GM12878 (cell line): ENCODE results near the gene DSC3. TPM values are rescaled to one million over a fixed set of nuclear protein-coding genes. Genes with fewer than 3 reads are reported as not detected.

Experiments
- ATAC-seq: fragments of 200-7000 bp; cut with Tn5 transposase; 3 replicates; pipeline ENCODE4 v1.9.1; 2020; ENCODE audit warnings: mild to moderate bottlenecking, moderate library complexity
- BruUV-seq: library from RNA; stranded (reverse); fragments of 400-500 nt; replicated peaks from 2 replicates; lab custom pipeline; 2021; lab: Mats Ljungman, UMichigan
- CTCF ChIA-PET: fragments of 300-600 bp; sonication (Branson Sonifier 250); formaldehyde crosslinking; extraction: SDS; loops from one replicate; lab custom pipeline; 2021; ENCODE audit warnings: inconsistent platforms; lab: Yijun Ruan, JAX
- POLR2A ChIA-PET: fragments of 350-600 bp; formaldehyde crosslinking; extraction: SDS; loops from one replicate; lab custom pipeline; 2021; ENCODE audit warnings: inconsistent platforms; lab: Charles Lee
- RAD21 ChIA-PET: fragments of 300-600 bp; sonication (Branson Sonifier 250); formaldehyde crosslinking; loops from one replicate; lab custom pipeline; 2023; ENCODE audit warnings: antibody characterized with exemption; ENCODE audit not compliant: unreplicated experiment; lab: Charles Lee
- SMC1A ChIA-PET: fragments of 300-600 bp; sonication (Branson Sonifier 250); formaldehyde crosslinking; loops from one replicate; lab custom pipeline; 2023; ENCODE audit not compliant: unreplicated experiment, uncharacterized antibody; lab: Charles Lee
- DNase-seq: peaks from one replicate; pipeline ENCODE4 v3.0.0-alpha.2; 2011; ENCODE audit warnings: low read depth, low spot score
- FAIRE-seq: peaks from 3 replicates; lab custom pipeline; 2011; peaks lifted over from hg19 to GRCh38; lab: Jason Lieb, UNC
- H2AFZ ChIP-seq: 2 replicates; pipeline ENCODE4 v1.6.0; 2011; ENCODE audit warnings: low read depth, low read length, control low read depth; ENCODE audit not compliant: control insufficient read depth
- H3K27ac ChIP-seq: 2 replicates; pipeline ENCODE4 v1.5.1; 2011; ENCODE audit warnings: control low read depth; ENCODE audit not compliant: control insufficient read depth, insufficient read depth
- H3K27me3 ChIP-seq, 2 experiments: replicated peaks in 1 of 2; 2 replicates each; pipeline versions ENCODE4 v1.6.0 to v1.6.1; 2011; ENCODE audit warnings: low read length in 1 of 2; ENCODE audit not compliant: control insufficient read depth in 2 of 2, insufficient read depth in 2 of 2
- H3K36me3 ChIP-seq, 2 experiments: 2 replicates each; pipeline ENCODE4 v1.5.1; 2011; ENCODE audit warnings: low read length in 1 of 2; ENCODE audit not compliant: control insufficient read depth in 2 of 2, insufficient read depth in 2 of 2
- H3K4me1 ChIP-seq: 2 replicates; pipeline ENCODE4 v1.6.1; 2011; ENCODE audit warnings: mild to moderate bottlenecking, low read length, moderate library complexity, mixed read lengths; ENCODE audit not compliant: control insufficient read depth, insufficient read depth
- H3K4me2 ChIP-seq: 2 replicates; pipeline ENCODE4 v1.6.0; 2011; ENCODE audit warnings: control low read depth; ENCODE audit not compliant: control insufficient read depth, insufficient read depth
- H3K4me3 ChIP-seq: fragments of 200-600 bp; sonication (generic); 2 replicates; pipeline ENCODE4 v1.5.1; 2016
- H3K79me2 ChIP-seq: 2 replicates; pipeline ENCODE4 v1.6.0; 2011; ENCODE audit warnings: low read length; ENCODE audit not compliant: control insufficient read depth, insufficient read depth
- H3K9ac ChIP-seq: 2 replicates; pipeline ENCODE4 v1.8.0; 2011; ENCODE audit warnings: low read length, control low read depth, mixed read lengths; ENCODE audit not compliant: control insufficient read depth, insufficient read depth
- H3K9me3 ChIP-seq: replicated peaks from 3 replicates; pipeline ENCODE4 v1.5.1; 2011; ENCODE audit warnings: mild to moderate bottlenecking, low read length; ENCODE audit not compliant: control insufficient read depth, insufficient read depth
- H4K20me1 ChIP-seq: 2 replicates; pipeline ENCODE4 v1.6.0; 2011; ENCODE audit not compliant: control insufficient read depth, insufficient read depth
- ATF3 ChIP-seq: IDR thresholded peaks from 2 replicates; pipeline ENCODE4 v1.6.1; 2011; ENCODE audit warnings: low read depth, mild to moderate bottlenecking, low read length, moderate library complexity, borderline replicate concordance; ENCODE audit errors: extremely low read depth
- BCL3 ChIP-seq: IDR thresholded peaks from 2 replicates; pipeline ENCODE4 v1.6.1; 2011; ENCODE audit warnings: borderline replicate concordance, low read depth, mild to moderate bottlenecking, moderate library complexity, low read length; ENCODE audit not compliant: insufficient read depth, poor library complexity, severe bottlenecking
- CBX5 ChIP-seq: sonication (generic); IDR thresholded peaks from 2 replicates; pipeline ENCODE4 v1.6.1; 2016; ENCODE audit warnings: low read depth, moderate library complexity, mild to moderate bottlenecking, inconsistent platforms
- CREM ChIP-seq: IDR thresholded peaks from 2 replicates; pipeline ENCODE4 v1.6.1; 2014; ENCODE audit warnings: antibody characterized with exemption, low read depth
- FOXK2 ChIP-seq: fragments of 450-650 bp; IDR thresholded peaks from 2 replicates; pipeline ENCODE4 v1.6.1; 2017; ENCODE audit warnings: mild to moderate bottlenecking, moderate library complexity
- IKZF2 ChIP-seq, 2 experiments: fragments of 450-650 bp; IDR thresholded peaks; 2 replicates each; pipeline ENCODE4 v1.6.1; 2017; ENCODE audit warnings: mild to moderate bottlenecking in 2 of 2, moderate library complexity in 2 of 2
- JUNB ChIP-seq: IDR thresholded peaks from 2 replicates; pipeline ENCODE4 v1.6.1; 2016; ENCODE audit warnings: antibody characterized with exemption, mild to moderate bottlenecking
- KDM1A ChIP-seq: fragments of 200-600 bp; sonication (generic); IDR thresholded peaks from 2 replicates; pipeline ENCODE4 v1.6.1; 2016; ENCODE audit warnings: borderline replicate concordance
- LARP7 ChIP-seq: fragments of 450-650 bp; IDR thresholded peaks from 2 replicates; pipeline ENCODE4 v1.6.1; 2017; ENCODE audit warnings: mild to moderate bottlenecking
- MXI1 ChIP-seq: fragments of 150-350 bp; IDR thresholded peaks from 2 replicates; pipeline ENCODE4 v1.6.1; 2011; ENCODE audit warnings: low read depth, mild to moderate bottlenecking, inconsistent platforms, low read length, improper control_type of control experiment
- POLR2A ChIP-seq: IDR thresholded peaks from 2 replicates; pipeline ENCODE4 v1.6.1; 2011; ENCODE audit warnings: low read depth, mild to moderate bottlenecking, low read length
- REST ChIP-seq: IDR thresholded peaks from 2 replicates; pipeline ENCODE4 v1.6.1; 2012; ENCODE audit warnings: mild to moderate bottlenecking, low read depth, low read length
- TARDBP ChIP-seq: IDR thresholded peaks from 2 replicates; pipeline ENCODE4 v1.6.1; 2016; ENCODE audit warnings: borderline replicate concordance
- TBL1XR1 ChIP-seq: IDR thresholded peaks from 2 replicates; pipeline ENCODE4 v1.6.1; 2012; ENCODE audit warnings: low read depth, low read length, improper control_type of control experiment
- ZNF217 ChIP-seq: fragments of 450-650 bp; IDR thresholded peaks from 2 replicates; pipeline ENCODE4 v1.6.1; 2017; ENCODE audit warnings: antibody characterized with exemption, mild to moderate bottlenecking
- ZNF274 ChIP-seq: IDR thresholded peaks from one replicate; pipeline ENCODE4 v1.8.0; 2011; ENCODE audit not compliant: insufficient read length, insufficient read depth
- WGBS: methylation state at CpG from one replicate; pipeline ENCODE4 v1.1.6; 2016; ENCODE audit warnings: low lambda C conversion rate; ENCODE audit not compliant: insufficient replicate concordance, insufficient coverage; ENCODE audit errors: missing lambda C conversion rate; 5-methylcytosine and 5-hydroxymethylcytosine counted together
- in situ Hi-C: fragments of 300-500 bp; cut with MboI; formaldehyde crosslinking; loops from 9 replicates; pipeline ENCODE4 v1.14.3; 2018; ENCODE audit warnings: mixed read lengths
- intact Hi-C: fragments of 100-400 bp; cut with micrococcal nuclease; formaldehyde crosslinking; loops from one replicate; pipeline ENCODE4 v1.14.2; 2022; ENCODE audit not compliant: unreplicated experiment
- polyA plus RNA-seq, 11 experiments: library from polyadenylated mRNA; depleted of rRNA in 4 of 11; unstranded in 6 of 11; stranded (reverse) in 5 of 11; fragments of >200 nt; fragmentation: Nextera tagmentation in 4 of 11; fragmentation: Illumina TruSeq in 1 of 11; extraction: Ambion mirVana in 4 of 11; extraction: Trizol in 1 of 11; gene quantifications; 1 replicate in 1 of 11; 2 replicates in 10 of 11; pipeline versions ENCODE4 v1.2.1 to v1.2.3, GENCODE V29; 2011 to 2016; ENCODE audit warnings: inconsistent platforms in 2 of 11, missing spikeins in 2 of 11, low read depth in 1 of 11
- total RNA-seq, 4 experiments: library from RNA; depleted of rRNA in 3 of 4; stranded (reverse); fragments of >200 nt in 3 of 4; fragmentation: Illumina TruSeq in 1 of 4; extraction: Trizol in 1 of 4; gene quantifications; 2 replicates each; pipeline versions ENCODE4 v1.2.1 to v1.2.3, GENCODE V29; 2013 to 2021

The DSC3 gene
- total and polyA plus RNA-seq, 10 of the 15 experiments (the other 5 are each of a cell fraction or from before 2014, with no cell fraction given), result 0.01 to 2.9 (median 1.6) TPM

- H3K27ac ChIP-seq, result no peak overlapping the region
- BruUV-seq, result no TSS peak
- no peaks in the 10 kb centered on the region for H3K27me3 ChIP-seq
- no peak overlapping the region for H3K9ac ChIP-seq
- H3K36me3 ChIP-seq, result no peaks in the 10 kb centered on the region
- in situ Hi-C loops, result no loop called here
- no peaks in the 10 kb centered on the region for H3K79me2 ChIP-seq
- WGBS, result 24% methylated on average over 2 of the region's 2 CpGs
- POLR2A ChIA-PET, result no interaction called here
- SMC1A ChIA-PET, result no interaction called here
- H3K4me1 ChIP-seq, result no peaks in the 10 kb centered on the region
- no peak overlapping the region for H2AFZ ChIP-seq
- no peak for TF ChIP-seq ZNF217
- TF ChIP-seq FOXK2, result no peak
- no peak for TF ChIP-seq ATF3
- no peak for TF ChIP-seq POLR2A
- no peak for TF ChIP-seq REST
- TF ChIP-seq CBX5, result no peak
- no peak for TF ChIP-seq CREM
- no peak for TF ChIP-seq BCL3
- TF ChIP-seq TARDBP, result no peak
- TF ChIP-seq ZNF274, result no peak
- no peak for TF ChIP-seq KDM1A
- no peak for TF ChIP-seq MXI1
- TF ChIP-seq LARP7, result no peak
- no peak for TF ChIP-seq JUNB
- TF ChIP-seq IKZF2 (IDR thresholded peaks at IDR 0.05), result no peak
- no peak for TF ChIP-seq TBL1XR1
- no peak overlapping the region for H3K4me3 ChIP-seq
- no peak overlapping the region for H3K4me2 ChIP-seq
- RAD21 ChIA-PET, result no interaction called here
- H4K20me1 ChIP-seq, result no peaks in the 10 kb centered on the region
- no peak for DNase-seq
- ATAC-seq, result no peak
- no peak for FAIRE-seq
- peaks cover 1% of the 10 kb centered on the region; the same call in 1 of the 3 replicates for H3K9me3 ChIP-seq
- CTCF ChIA-PET, result interaction anchor here (0.9 kb wide), 1 partner anchor 64 kb away, joined by 4 read pairs; no protein-coding TSS in a partner anchor
- intact Hi-C loops, result no loop called here
These were observed 13.8 kb upstream of the DSC3 start for GRCh38 chr18:31056296-31056695.
